CD8-positive, alpha-beta memory T cell (primary cell): ENCODE measurements around the gene VKORC1. TPM values are rescaled to one million over a fixed set of nuclear protein-coding genes. Genes with fewer than 3 reads are reported as not detected.

Experiments used
- CTCF ChIA-PET: fragments of 350-600 bp; sonication (Branson Sonifier 250); formaldehyde crosslinking; loops from one replicate; lab custom pipeline; 2021; ENCODE audit warnings: antibody characterized with exemption; lab: Charles Lee
- POLR2A ChIA-PET: fragments of 350-600 bp; sonication (Branson Sonifier 250); formaldehyde crosslinking; loops from one replicate; lab custom pipeline; 2021; ENCODE audit warnings: antibody characterized with exemption; lab: Charles Lee
- DNase-seq, 5 donors: peaks; one replicate each; pipeline versions ENCODE4 v3.0.0 to v3.0.0-alpha.2; 2020 to 2022; ENCODE audit warnings: mixed read lengths in 1 of 5
- H3K27ac ChIP-seq: one replicate; pipeline ENCODE4 v1.7.0; 2013; ENCODE audit warnings: low read depth, mild to moderate bottlenecking, low read length, moderate library complexity
- H3K27me3 ChIP-seq: 2 replicates; pipeline ENCODE4 v1.7.0; 2013; ENCODE audit warnings: low read length, mild to moderate bottlenecking; ENCODE audit not compliant: insufficient read depth, poor library complexity, severe bottlenecking
- H3K36me3 ChIP-seq: 2 replicates; pipeline ENCODE4 v1.7.0; 2013; ENCODE audit warnings: mild to moderate bottlenecking, low read length, moderate library complexity; ENCODE audit not compliant: insufficient read depth
- H3K4me1 ChIP-seq: 2 replicates; pipeline ENCODE4 v1.7.0; 2013; ENCODE audit warnings: mild to moderate bottlenecking, low read length, moderate library complexity; ENCODE audit not compliant: insufficient read depth
- H3K4me3 ChIP-seq: 2 replicates; pipeline ENCODE4 v1.7.0; 2013; ENCODE audit warnings: mild to moderate bottlenecking, low read length
- H3K9me3 ChIP-seq: 2 replicates; pipeline ENCODE4 v1.7.0; 2013; ENCODE audit warnings: mild to moderate bottlenecking, low read length
- H3K27ac Mint-ChIP-seq, 8 donors: one replicate each; pipeline ENCODE4 v1.8.0; 2020 to 2021; ENCODE audit warnings: mixed read lengths in 8 of 8, mild to moderate bottlenecking in 6 of 8, inconsistent platforms in 3 of 8, moderate library complexity in 3 of 8
- H3K27me3 Mint-ChIP-seq, 2 donors: one replicate each; pipeline ENCODE4 v1.8.0; 2020 to 2021; ENCODE audit warnings: mixed read lengths in 2 of 2, mild to moderate bottlenecking in 1 of 2, moderate library complexity in 1 of 2
- H3K36me3 Mint-ChIP-seq, 3 donors: one replicate each; pipeline ENCODE4 v1.8.0; 2020 to 2021; ENCODE audit warnings: mixed read lengths in 3 of 3, inconsistent platforms in 1 of 3, mild to moderate bottlenecking in 1 of 3
- H3K4me1 Mint-ChIP-seq, 3 donors: one replicate each; pipeline ENCODE4 v1.8.0; 2020 to 2021; ENCODE audit warnings: mixed read lengths in 3 of 3, inconsistent platforms in 1 of 3, mild to moderate bottlenecking in 1 of 3
- H3K4me3 Mint-ChIP-seq, 7 donors: one replicate each; pipeline ENCODE4 v1.8.0; 2020 to 2021; ENCODE audit warnings: mixed read lengths in 7 of 7, mild to moderate bottlenecking in 6 of 7, moderate library complexity in 4 of 7, inconsistent platforms in 2 of 7
- H3K9me3 Mint-ChIP-seq, 5 donors: one replicate each; pipeline ENCODE4 v1.8.0; 2020 to 2022; ENCODE audit warnings: mixed read lengths in 5 of 5, mild to moderate bottlenecking in 3 of 5, moderate library complexity in 2 of 5, inconsistent platforms in 1 of 5
- polyA plus RNA-seq: library from polyadenylated mRNA; unstranded; fragments of 300-500 nt; fragmentation: Illumina TruSeq; gene quantifications from one replicate; pipeline ENCODE4 v1.2.3, GENCODE V29; 2021
- total RNA-seq, 2 experiments: library from RNA; stranded (reverse); gene quantifications; one replicate each; pipeline ENCODE4 v1.2.3, GENCODE V29; 2021

VKORC1 gene
- total and polyA plus RNA-seq, 3 experiments from 2014 or later, result 66.0 to 124 (median 74.3) TPM

- no peak overlapping the region for H3K4me3 ChIP-seq
- Mint-ChIP-seq H3K4me3 (no peak overlapping the region), H3K9me3 (no peaks in the 10 kb centered on the region), H3K27me3 (peaks cover 0 to 3% of the 10 kb centered on the region in 2 donors), H3K4me1 (peaks cover 24 to 55% (median 28%) of the 10 kb centered on the region in 3 donors), H3K27ac (peak overlapping the region in 1 of 8 donors; percentile 34), H3K36me3 (peaks cover 0 to 83% (median 2%) of the 10 kb centered on the region in 3 donors)
- H3K9me3 ChIP-seq, result no peaks in the 10 kb centered on the region
- POLR2A ChIA-PET, result no interaction called here
- DNase-seq, result no peak
- H3K4me1 ChIP-seq, result peaks cover 10% of the 10 kb centered on the region
- peaks cover 27% of the 10 kb centered on the region for H3K36me3 ChIP-seq
- CTCF ChIA-PET, result no interaction called here
- no peak overlapping the region for H3K27ac ChIP-seq
- no peaks in the 10 kb centered on the region for H3K27me3 ChIP-seq
Observed at GRCh38 chr16:31077592-31078396, 16.8 kb downstream of the VKORC1 start.

- H3K4me1 Mint-ChIP-seq, result peaks cover 29 to 58% (median 32%) of the 10 kb centered on the region in 3 donors
- no peak overlapping the region for H3K4me3 Mint-ChIP-seq
- H3K27me3 Mint-ChIP-seq, result peaks cover 0 to 3% of the 10 kb centered on the region in 2 donors
- H3K36me3 Mint-ChIP-seq, result peaks cover 0 to 82% (median 2%) of the 10 kb centered on the region in 3 donors
- no peaks in the 10 kb centered on the region for H3K9me3 Mint-ChIP-seq
- Histone ChIP-seq H3K27ac (no peak overlapping the region), H3K27me3 (no peaks in the 10 kb centered on the region), H3K4me1 (peaks cover 17% of the 10 kb centered on the region), H3K4me3 (no peak overlapping the region), H3K36me3 (peaks cover 27% of the 10 kb centered on the region), H3K9me3 (no peaks in the 10 kb centered on the region)
- no peak for DNase-seq
- no peak overlapping the region for H3K27ac Mint-ChIP-seq
- ChIA-PET POLR2A (no interaction called here), CTCF (no interaction called here)
Observed at GRCh38 chr16:31077024-31077423, 17.6 kb downstream of the VKORC1 start.

GRCh38 chr16:31076319-31076718, 18.3 kb downstream of the VKORC1 start:
- H3K9me3 Mint-ChIP-seq, result no peaks in the 10 kb centered on the region

GRCh38 chr16:31074814-31075183, 19.8 kb downstream of the VKORC1 start:
- no peaks in the 10 kb centered on the region for H3K9me3 ChIP-seq
- Mint-ChIP-seq H3K36me3 (peaks cover 0 to 63% (median 2%) of the 10 kb centered on the region in 3 donors), H3K4me3 (peak overlapping the region; percentile 87 to 97 (median 90)), H3K9me3 (no peaks in the 10 kb centered on the region), H3K27ac (peak overlapping the region; percentile 89 to 100 (median 98)), H3K4me1 (peaks cover 34 to 55% (median 37%) of the 10 kb centered on the region in 3 donors), H3K27me3 (peaks cover 0 to 3% of the 10 kb centered on the region in 2 donors)
- POLR2A ChIA-PET, result interaction anchor here (0.5 to 2.4 kb wide), 11 partner anchors 19 to 385 kb away, joined by 3 to 37 read pairs (median 4); partner anchors contain the start of genes ARMC5, FUS, KAT8 and PYCARD
- DNase-seq, result no peak
- peaks cover 24% of the 10 kb centered on the region for H3K4me1 ChIP-seq
- CTCF ChIA-PET, result interaction anchor here (1.1 to 1.9 kb wide), 3 partner anchors 75 to 121 kb away, joined by 3 to 5 read pairs (median 5); partner anchors contain the start of gene PRSS36
- peak overlapping the region; percentile 100 for H3K4me3 ChIP-seq
- H3K27ac ChIP-seq, result peak overlapping the region; percentile 89
- no peaks in the 10 kb centered on the region for H3K27me3 ChIP-seq
- H3K36me3 ChIP-seq, result peaks cover 27% of the 10 kb centered on the region

More at GRCh38 chr16:31076319-31076718, 18.3 kb downstream of the VKORC1 start:
- ChIA-PET POLR2A (no interaction called here), CTCF (interaction anchor here (1.0 kb wide), 1 partner anchor 66 kb away, joined by 3 read pairs; no protein-coding TSS in a partner anchor)
- H3K4me3 ChIP-seq, result no peak overlapping the region
- H3K4me3 Mint-ChIP-seq, result peak overlapping the region in 6 of 7 donors; percentile 15 to 95 (median 60)
- peaks cover 27% of the 10 kb centered on the region for H3K36me3 ChIP-seq
- H3K27ac Mint-ChIP-seq, result peak overlapping the region in 7 of 8 donors; percentile 28 to 99 (median 77)
- peaks cover 34 to 60% (median 37%) of the 10 kb centered on the region in 3 donors for H3K4me1 Mint-ChIP-seq
- H3K9me3 ChIP-seq, result no peaks in the 10 kb centered on the region
- peaks cover 0 to 77% (median 2%) of the 10 kb centered on the region in 3 donors for H3K36me3 Mint-ChIP-seq
- no peaks in the 10 kb centered on the region for H3K27me3 ChIP-seq
- H3K4me1 ChIP-seq, result peaks cover 24% of the 10 kb centered on the region
- H3K27ac ChIP-seq, result no peak overlapping the region
- H3K27me3 Mint-ChIP-seq, result peaks cover 0 to 3% of the 10 kb centered on the region in 2 donors
- no peak for DNase-seq

- CTCF ChIA-PET, result interaction anchor here (0.8 to 2.2 kb wide), 14 partner anchors 10 to 386 kb away, joined by 3 to 9 read pairs (median 4); partner anchors contain the start of genes ARMC5, HSD3B7, KAT8 and PRSS36
- Histone ChIP-seq H3K4me3 (peak within 1 kb of the TSS; percentile 100), H3K9me3 (no peaks in the 10 kb centered on the region), H3K36me3 (peaks cover 25% of the 10 kb centered on the region), H3K27ac (peak within 1 kb of the TSS; percentile 89), H3K4me1 (peaks cover 24% of the 10 kb centered on the region), H3K27me3 (no peaks in the 10 kb centered on the region)
- peak; percentile 96 to 99 (median 97) for DNase-seq
- peaks cover 37 to 55% (median 41%) of the 10 kb centered on the region in 3 donors for H3K4me1 Mint-ChIP-seq
- peaks cover 0 to 57% (median 0%) of the 10 kb centered on the region in 3 donors for H3K36me3 Mint-ChIP-seq
- H3K4me3 Mint-ChIP-seq, result peak within 1 kb of the TSS; percentile 87 to 97 (median 97)
- H3K9me3 Mint-ChIP-seq, result no peaks in the 10 kb centered on the region
- peak within 1 kb of the TSS; percentile 89 to 100 (median 98) for H3K27ac Mint-ChIP-seq
- POLR2A ChIA-PET, result interaction anchor here (0.5 to 2.4 kb wide), 17 partner anchors 10 to 385 kb away, joined by 3 to 37 read pairs (median 5); partner anchors contain the start of genes ARMC5, FUS, KAT8 and PYCARD
- peaks cover 0 to 3% of the 10 kb centered on the region in 2 donors for H3K27me3 Mint-ChIP-seq
Observed at GRCh38 chr16:31073970-31074813, 20.4 kb downstream of the VKORC1 start, which contains the start of the genes ZNF646 and ZNF668. Gene ZNF646, plus strand, starts transcription at chr16:31074422. Its CDS starts 1,903 bp downstream, at chr16:31076325. Gene ZNF668, minus strand, starts transcription at chr16:31074240. Its CDS starts 9,781 bp downstream, at chr16:31064459.

- CTCF ChIA-PET, result interaction anchor here (0.8 to 2.2 kb wide), 14 partner anchors 9 to 387 kb away, joined by 3 to 9 read pairs (median 4); partner anchors contain the start of genes ARMC5, HSD3B7, KAT8 and PRSS36
- POLR2A ChIA-PET, result interaction anchor here (0.6 to 2.4 kb wide), 15 partner anchors 10 to 386 kb away, joined by 3 to 37 read pairs (median 5); partner anchors contain the start of genes ARMC5, FUS, KAT8 and PYCARD
- Histone ChIP-seq H3K36me3 (peaks cover 17% of the 10 kb centered on the region), H3K4me3 (peak overlapping the region; percentile 100), H3K27ac (peak overlapping the region; percentile 89), H3K4me1 (peaks cover 24% of the 10 kb centered on the region), H3K27me3 (no peaks in the 10 kb centered on the region), H3K9me3 (no peaks in the 10 kb centered on the region)
- Mint-ChIP-seq H3K36me3 (peaks cover 0 to 49% (median 0%) of the 10 kb centered on the region in 3 donors), H3K27me3 (peaks cover 0 to 3% of the 10 kb centered on the region in 2 donors), H3K4me3 (peak overlapping the region; percentile 87 to 97 (median 97)), H3K9me3 (no peaks in the 10 kb centered on the region), H3K27ac (peak overlapping the region; percentile 89 to 100 (median 98)), H3K4me1 (peaks cover 40 to 54% (median 45%) of the 10 kb centered on the region in 3 donors)
- peak; percentile 84 to 91 (median 85) for DNase-seq
Observed at GRCh38 chr16:31073142-31073969, 21.2 kb downstream of the VKORC1 start.
